ENCODE measurements around the gene FBXO27. TPM values are rescaled to one million over a fixed set of nuclear protein-coding genes. Genes with fewer than 3 reads are reported as not detected.
A peak's percentile ranks its signal among the peaks of the same experiment; 100 is the strongest.

FBXO27 gene
- total and polyA plus RNA-seq, 7 donors = 0.03 to 10.7 (median 0.77) TPM

DNA sequence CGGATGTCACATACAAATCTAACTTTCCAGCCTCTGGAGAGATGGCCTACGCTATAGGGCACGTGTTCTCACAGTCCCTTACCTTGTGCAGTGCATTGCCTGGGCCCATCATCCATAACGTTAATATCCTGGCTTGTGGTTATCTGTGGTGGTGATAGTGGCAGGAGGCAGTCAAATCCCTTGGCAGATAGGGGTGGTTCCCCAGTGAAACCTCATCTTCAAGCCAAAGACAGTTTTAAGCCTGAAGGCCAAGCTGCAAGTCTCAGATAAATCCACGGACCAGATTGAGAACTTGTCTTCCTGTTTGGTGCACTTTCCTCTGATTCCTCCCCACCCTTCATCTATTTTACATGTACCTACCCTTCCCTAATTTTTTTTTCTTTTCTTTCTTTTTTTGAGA is 52.5 kb downstream of the FBXO27 start:
- Histone ChIP-seq H3K27me3 (ENCODE audit: insufficient read depth in 3 of 3, low read length in 2 of 3) (peaks cover 0 to 3% (median 0%) of the 10 kb centered on the region in 3 donors), H3K4me3 (no peak overlapping the region), H3K4me1 (no peaks in the 10 kb centered on the region), H3K9me3 (no peaks in the 10 kb centered on the region), H3K27ac (no peak overlapping the region), H3K36me3 (ENCODE audit: insufficient read depth in 1 of 2, low read depth in 1 of 2) (no peaks in the 10 kb centered on the region)
- DNase-seq = no peak
- no peak for ATAC-seq
- WGBS, 3 donors = 72 to 79% (median 77%) methylated on average over 5 of the region's 5 CpGs
- TF ChIP-seq CTCF (IDR thresholded peaks at IDR 0.05) = no peak
- intact Hi-C loops (cut with DNase I) = no loop called here

DNA sequence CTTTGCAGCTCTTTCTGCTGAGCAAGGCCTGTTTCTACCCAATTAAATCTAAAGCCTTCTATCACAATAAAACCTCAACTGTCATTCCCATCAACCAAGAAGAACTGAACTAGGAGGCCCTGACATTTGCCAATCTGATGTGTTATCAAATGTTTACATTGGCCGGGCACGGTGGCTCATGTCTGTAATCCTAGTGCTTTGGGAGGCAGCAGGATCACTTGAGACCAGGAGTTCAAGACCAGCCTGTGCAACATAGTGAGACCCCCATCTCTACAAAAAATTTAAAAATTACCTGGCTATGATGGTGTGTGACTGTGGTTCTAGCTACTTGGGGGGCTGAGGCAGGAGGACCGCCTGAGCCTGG is 54.0 kb downstream of the FBXO27 start:
- no peaks in the 10 kb centered on the region for H3K36me3 ChIP-seq (ENCODE audit: insufficient read depth in 1 of 2, low read depth in 1 of 2)
- no peak overlapping the region for H3K27ac ChIP-seq
- H3K27me3 ChIP-seq (ENCODE audit: insufficient read depth in 3 of 3, low read length in 2 of 3) = peaks cover 0 to 3% (median 0%) of the 10 kb centered on the region in 3 donors
- H3K4me1 ChIP-seq = no peaks in the 10 kb centered on the region
- no peak for DNase-seq
- 87 to 92% (median 88%) methylated on average over 3 of the region's 3 CpGs for WGBS, 3 donors
- H3K9me3 ChIP-seq = no peaks in the 10 kb centered on the region
- ATAC-seq = no peak
- intact Hi-C loops (cut with DNase I) = no loop called here
- no peak overlapping the region for H3K4me3 ChIP-seq
- no peak for TF ChIP-seq CTCF (IDR thresholded peaks at IDR 0.05)

- Histone ChIP-seq H3K4me1 (no peaks in the 10 kb centered on the region), H3K4me3 (no peak overlapping the region), H3K36me3 (ENCODE audit: insufficient read depth in 1 of 2, low read depth in 1 of 2) (no peaks in the 10 kb centered on the region), H3K27ac (no peak overlapping the region), H3K9me3 (no peaks in the 10 kb centered on the region), H3K27me3 (ENCODE audit: insufficient read depth in 3 of 3, low read length in 2 of 3) (peaks cover 0 to 3% (median 0%) of the 10 kb centered on the region in 3 donors)
- TF ChIP-seq CTCF (IDR thresholded peaks at IDR 0.05) = no peak
- intact Hi-C loops (cut with DNase I) = no loop called here
- no peak for DNase-seq
- ATAC-seq = no peak
- 87 to 88% (median 87%) methylated on average over 15 of the region's 15 CpGs for WGBS, 3 donors
These were observed 54.7 kb downstream of the FBXO27 start for GRCh38 chr19:38977445-38978325.

GRCh38 chr19:38975861-38976271 is 56.5 kb downstream of the FBXO27 start:
- Histone ChIP-seq H3K4me3 (peak overlapping the region; percentile 80), H3K36me3 (ENCODE audit: insufficient read depth in 1 of 2, low read depth in 1 of 2) (no peaks in the 10 kb centered on the region), H3K27me3 (ENCODE audit: insufficient read depth in 3 of 3, low read length in 2 of 3) (peaks cover 0 to 3% (median 0%) of the 10 kb centered on the region in 3 donors), H3K27ac (peak overlapping the region; percentile 67), H3K9me3 (no peaks in the 10 kb centered on the region), H3K4me1 (no peaks in the 10 kb centered on the region)
- 3 to 15% (median 6%) methylated on average over 9 to 22 of the region's 22 CpGs for WGBS, 3 donors
- ATAC-seq (peak in 3 of 4 donors; percentile 15 to 44 (median 31)), DNase-seq (no peak)
- intact Hi-C loops (cut with DNase I) = no loop called here
- TF ChIP-seq CTCF (IDR thresholded peaks at IDR 0.05) = no peak
